Measurements from ENCODE around the gene WIPI1. TPM values are rescaled to one million over a fixed set of nuclear protein-coding genes. Genes with fewer than 3 reads are reported as not detected.

The WIPI1 gene
- total RNA-seq, 1 donor from 2014 or later = 252 TPM

GRCh38 chr17:68396226-68397107 lies 60.8 kb downstream of the WIPI1 start:
- no peak overlapping the region for H3K27ac Mint-ChIP-seq (ENCODE audit: unreplicated experiment)
- TF ChIP-seq CTCF (IDR thresholded peaks at IDR 0.05; ENCODE audit: partially characterized antibody, unreplicated experiment) = no peak
- peaks cover 7% of the 10 kb centered on the region for H3K4me1 Mint-ChIP-seq (ENCODE audit: low read depth, unreplicated experiment)
- no peak for DNase-seq
- no peak overlapping the region for H3K4me3 Mint-ChIP-seq (ENCODE audit: unreplicated experiment)
- no peaks in the 10 kb centered on the region for H3K36me3 Mint-ChIP-seq (ENCODE audit: unreplicated experiment)
- peaks cover 2% of the 10 kb centered on the region for H3K9me3 Mint-ChIP-seq (ENCODE audit: unreplicated experiment)
- H3K27me3 Mint-ChIP-seq (ENCODE audit: unreplicated experiment) = peaks cover 4% of the 10 kb centered on the region

- Mint-ChIP-seq H3K27me3 (ENCODE audit: unreplicated experiment) (peaks cover 4% of the 10 kb centered on the region), H3K27ac (ENCODE audit: unreplicated experiment) (no peak overlapping the region)
These were observed 62.5 kb downstream of the WIPI1 start for GRCh38 chr17:68394608-68395331.

GRCh38 chr17:68391561-68392268 lies 65.6 kb downstream of the WIPI1 start:
- Mint-ChIP-seq H3K9me3 (ENCODE audit: unreplicated experiment) (peaks cover 2% of the 10 kb centered on the region), H3K36me3 (ENCODE audit: unreplicated experiment) (no peaks in the 10 kb centered on the region), H3K27me3 (ENCODE audit: unreplicated experiment) (no peaks in the 10 kb centered on the region), H3K4me3 (ENCODE audit: unreplicated experiment) (no peak overlapping the region), H3K4me1 (ENCODE audit: low read depth, unreplicated experiment) (peaks cover 2% of the 10 kb centered on the region), H3K27ac (ENCODE audit: unreplicated experiment) (no peak overlapping the region)
- DNase-seq = no peak
- TF ChIP-seq CTCF (IDR thresholded peaks at IDR 0.05; ENCODE audit: partially characterized antibody, unreplicated experiment) = no peak

More at GRCh38 chr17:68394608-68395331, 62.5 kb downstream of the WIPI1 start:
- no peak overlapping the region for H3K4me3 Mint-ChIP-seq (ENCODE audit: unreplicated experiment)
- no peaks in the 10 kb centered on the region for H3K9me3 Mint-ChIP-seq (ENCODE audit: unreplicated experiment)
- H3K36me3 Mint-ChIP-seq (ENCODE audit: unreplicated experiment) = no peaks in the 10 kb centered on the region
- no peak for TF ChIP-seq CTCF (IDR thresholded peaks at IDR 0.05; ENCODE audit: partially characterized antibody, unreplicated experiment)
- H3K4me1 Mint-ChIP-seq (ENCODE audit: low read depth, unreplicated experiment) = peaks cover 7% of the 10 kb centered on the region
- DNase-seq = no peak

GRCh38 chr17:68390888-68391545 lies 66.3 kb downstream of the WIPI1 start:
- Mint-ChIP-seq H3K27me3 (ENCODE audit: unreplicated experiment) (no peaks in the 10 kb centered on the region), H3K9me3 (ENCODE audit: unreplicated experiment) (peaks cover 2% of the 10 kb centered on the region), H3K4me1 (ENCODE audit: low read depth, unreplicated experiment) (peaks cover 2% of the 10 kb centered on the region), H3K4me3 (ENCODE audit: unreplicated experiment) (no peak overlapping the region), H3K36me3 (ENCODE audit: unreplicated experiment) (no peaks in the 10 kb centered on the region), H3K27ac (ENCODE audit: unreplicated experiment) (no peak overlapping the region)
- no peak for TF ChIP-seq CTCF (IDR thresholded peaks at IDR 0.05; ENCODE audit: partially characterized antibody, unreplicated experiment)
- no peak for DNase-seq
